IPS DF 19.7 (cell line): ENCODE measurements around the gene MED31.
A peak's percentile ranks its signal among the peaks of the same experiment; 100 is the strongest.
"Not testable (repeated sequence)": the region's sequence is repeated elsewhere in the genome, so short reads cannot be mapped to it uniquely, and the experiment has no call there.

ENCODE experiments used
- DNase-seq: peaks from one replicate; pipeline ENCODE4 v3.0.0-alpha.2; 2013; ENCODE audit warnings: low read depth, low spot score

The MED31 gene

DNA sequence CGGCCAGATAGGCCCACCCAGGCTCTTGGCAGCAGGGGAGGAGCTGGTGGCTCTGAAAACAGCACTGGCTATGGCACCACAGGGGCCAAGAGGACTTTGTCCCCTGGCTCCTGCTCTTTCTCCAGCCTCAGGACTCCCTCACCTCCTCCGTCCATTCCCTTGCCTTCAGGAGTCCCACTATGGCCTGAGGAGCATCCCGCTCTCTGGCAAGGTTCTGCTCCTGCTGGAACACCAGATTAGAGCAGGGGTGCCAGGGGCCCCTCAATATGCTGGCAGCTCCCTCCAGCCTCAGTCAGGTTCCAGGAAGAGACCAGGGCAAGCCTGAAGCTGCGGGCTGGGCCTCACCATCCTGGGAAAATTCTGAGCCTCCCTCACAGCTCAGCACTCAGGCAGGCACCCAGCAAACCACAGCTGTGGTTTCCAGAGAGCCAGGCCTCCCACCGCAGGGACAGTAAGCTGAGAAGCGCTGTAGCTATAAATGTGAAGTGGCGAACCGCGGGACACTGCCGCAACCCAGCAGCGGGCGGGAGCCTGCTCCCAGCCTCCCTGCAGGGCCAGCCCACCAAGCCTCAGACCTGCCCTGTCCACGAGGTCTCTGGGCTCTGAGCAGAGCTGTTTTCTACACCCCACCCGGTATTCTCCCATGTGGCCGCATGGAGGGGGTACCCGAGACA, 25.9 kb upstream of the MED31 start:
- DNase-seq: no peak

DNA sequence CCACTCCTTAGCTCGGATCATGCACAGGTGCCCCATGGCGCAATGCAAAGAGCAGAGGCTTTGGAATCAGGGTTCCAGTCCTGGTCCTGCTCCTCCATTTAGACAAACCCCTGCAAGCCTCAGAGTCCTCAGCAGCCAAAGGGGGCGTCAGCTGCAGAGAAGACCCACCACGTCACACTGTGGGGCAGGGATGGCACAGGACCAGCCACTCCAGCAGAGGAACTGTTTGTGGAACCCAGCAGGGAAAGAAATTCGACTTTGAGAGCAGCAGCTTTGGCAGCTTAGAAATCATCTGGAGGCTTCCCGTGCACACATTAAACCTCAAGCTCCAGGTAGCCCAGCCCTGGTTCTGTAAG, 25.4 kb upstream of the MED31 start:
- no peak for DNase-seq

DNA sequence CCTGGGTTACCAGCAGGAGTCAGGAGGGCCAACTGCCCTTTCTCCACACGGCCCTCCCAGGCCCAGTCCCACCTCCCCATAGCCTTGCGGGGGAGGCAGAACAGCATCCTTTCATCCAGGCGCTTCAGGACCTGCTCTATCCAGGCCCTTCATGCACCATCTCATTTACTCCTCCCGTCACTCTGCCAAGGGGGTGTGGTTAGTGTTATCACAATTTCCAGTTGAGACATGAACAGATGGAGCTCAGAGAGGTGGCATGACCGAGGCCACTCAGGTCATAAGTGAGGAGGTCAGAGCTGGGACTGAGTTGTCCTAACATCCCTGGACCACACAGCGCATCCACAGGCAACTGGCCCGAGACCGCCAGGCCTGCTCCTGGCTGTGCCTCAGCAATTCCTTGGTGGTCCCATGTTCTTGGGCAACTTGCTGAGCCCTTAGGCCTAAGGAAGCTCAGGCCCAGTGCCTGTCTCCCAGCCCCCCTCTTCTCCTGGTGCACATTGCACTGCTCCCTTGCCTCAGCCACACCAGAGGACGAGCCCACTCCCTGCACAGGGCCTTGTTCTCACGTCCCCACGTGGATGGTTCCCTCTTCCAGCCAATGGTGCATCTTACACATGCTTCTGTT, 23.9 kb upstream of the MED31 start:
- no peak for DNase-seq

DNA sequence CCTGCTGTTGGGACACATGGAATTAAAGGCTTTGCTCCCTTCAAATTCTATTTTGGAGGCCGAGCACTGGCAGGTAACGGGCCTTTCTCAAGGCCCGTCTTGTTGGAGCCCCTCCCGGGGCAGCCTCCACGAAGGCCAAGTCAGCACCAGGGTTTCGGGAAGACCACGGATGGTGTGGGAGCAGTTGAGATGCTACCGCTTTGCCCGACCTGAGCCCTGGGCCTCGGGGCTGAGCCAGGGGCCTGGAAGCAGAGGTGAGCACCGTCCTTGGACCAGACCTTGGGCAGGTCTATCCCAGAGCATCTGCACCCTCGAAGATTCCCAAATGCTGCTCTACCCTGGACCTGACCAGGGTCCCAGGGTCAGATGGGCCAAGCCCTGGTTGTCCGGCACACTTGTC, 23.2 kb upstream of the MED31 start:
- DNase-seq: no peak

DNA sequence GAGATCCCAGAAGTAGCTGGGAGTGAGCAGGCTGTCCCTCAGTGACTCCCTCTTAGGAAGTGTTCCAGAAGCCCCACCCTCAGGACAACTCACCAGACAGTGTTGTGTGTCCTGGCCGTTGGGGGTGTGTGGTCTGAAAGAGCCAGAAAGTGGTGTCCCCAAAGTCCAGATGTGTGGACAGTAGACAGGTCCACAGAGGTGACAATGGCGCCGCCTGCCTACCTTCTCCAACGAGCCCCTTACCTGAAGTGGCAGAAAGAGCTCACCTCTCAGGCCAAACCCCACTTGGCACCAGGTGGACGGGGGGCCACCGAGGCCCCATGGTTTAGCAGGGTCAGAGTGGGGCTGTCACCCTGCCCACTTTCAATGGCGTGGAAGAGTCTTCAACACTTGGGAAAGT, 20.0 kb upstream of the MED31 start:
- no peak for DNase-seq

DNA sequence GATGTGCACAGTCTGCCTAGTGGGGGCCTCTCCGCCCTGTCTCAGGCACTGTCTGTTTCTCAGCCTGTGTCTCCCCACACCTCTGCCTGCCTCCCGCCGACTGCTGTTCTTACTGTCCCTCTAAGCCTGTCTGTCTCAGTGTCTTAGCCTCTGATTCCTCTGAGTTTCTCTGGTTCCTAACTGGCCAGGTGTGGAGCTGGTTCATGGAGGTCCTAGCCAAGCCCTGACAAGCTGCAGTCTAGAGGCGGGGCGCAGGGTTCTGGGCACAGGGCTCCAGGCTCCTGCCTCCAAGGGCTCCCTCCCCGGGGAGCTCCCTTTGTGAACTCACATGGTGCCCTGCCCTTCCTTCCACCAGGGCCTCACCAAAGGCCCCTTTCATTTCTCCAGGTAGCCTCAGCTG, 19.6 kb upstream of the MED31 start:
- DNase-seq: no peak

DNA sequence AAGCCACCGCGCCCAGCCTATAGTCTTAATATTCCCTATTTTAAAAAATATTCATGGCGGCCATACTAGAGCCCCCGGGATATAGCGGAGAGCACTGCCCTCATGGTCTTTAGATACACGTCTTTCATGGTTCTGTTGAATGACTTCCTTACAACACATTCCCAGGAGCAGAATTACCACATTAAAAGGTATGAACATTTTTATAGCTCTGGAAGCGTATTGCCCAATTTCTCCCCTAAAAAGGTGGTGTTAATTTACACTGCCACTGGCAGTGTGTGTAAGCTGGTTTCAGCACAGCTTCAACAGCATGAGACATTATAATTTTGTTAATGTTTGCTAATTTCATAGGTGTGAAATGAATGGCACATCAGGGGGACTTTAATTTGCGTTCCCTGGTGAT, 19.2 kb upstream of the MED31 start:
- DNase-seq: no peak

DNA sequence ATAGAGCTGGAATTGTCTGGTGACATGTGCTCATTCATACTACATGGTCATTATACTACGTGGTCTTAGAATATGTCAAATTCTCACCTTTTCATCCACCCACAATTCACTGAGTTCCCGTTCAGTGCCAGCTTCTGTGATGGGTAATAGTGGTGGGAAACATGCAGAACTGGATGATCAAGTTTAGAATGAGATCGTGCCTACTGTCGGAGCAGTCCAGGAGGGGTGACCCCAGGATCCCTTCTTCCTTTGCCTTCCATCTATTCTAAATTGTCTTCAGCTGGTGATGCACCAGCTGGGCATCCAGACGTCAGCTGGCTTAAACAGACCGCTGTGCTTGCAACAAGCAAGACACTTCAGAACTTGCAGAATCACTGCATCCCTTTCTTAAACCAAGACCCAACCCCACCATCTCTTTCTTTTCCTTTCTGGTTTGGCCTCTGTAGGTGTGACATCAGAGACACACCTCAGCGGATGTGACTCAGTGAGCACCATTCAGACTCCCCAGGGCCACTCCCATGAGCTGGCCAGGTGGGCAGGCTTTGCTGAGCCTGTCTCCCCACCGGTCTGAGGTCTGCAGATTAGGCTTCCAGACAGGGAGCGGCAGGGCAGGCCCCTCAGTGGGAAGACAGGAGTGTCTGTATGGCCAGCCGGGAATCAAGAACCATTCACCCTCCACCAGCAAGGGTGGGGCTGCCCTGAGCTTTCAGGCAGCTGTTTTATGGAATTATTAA, 18.2 kb upstream of the MED31 start:
- no peak for DNase-seq

DNA sequence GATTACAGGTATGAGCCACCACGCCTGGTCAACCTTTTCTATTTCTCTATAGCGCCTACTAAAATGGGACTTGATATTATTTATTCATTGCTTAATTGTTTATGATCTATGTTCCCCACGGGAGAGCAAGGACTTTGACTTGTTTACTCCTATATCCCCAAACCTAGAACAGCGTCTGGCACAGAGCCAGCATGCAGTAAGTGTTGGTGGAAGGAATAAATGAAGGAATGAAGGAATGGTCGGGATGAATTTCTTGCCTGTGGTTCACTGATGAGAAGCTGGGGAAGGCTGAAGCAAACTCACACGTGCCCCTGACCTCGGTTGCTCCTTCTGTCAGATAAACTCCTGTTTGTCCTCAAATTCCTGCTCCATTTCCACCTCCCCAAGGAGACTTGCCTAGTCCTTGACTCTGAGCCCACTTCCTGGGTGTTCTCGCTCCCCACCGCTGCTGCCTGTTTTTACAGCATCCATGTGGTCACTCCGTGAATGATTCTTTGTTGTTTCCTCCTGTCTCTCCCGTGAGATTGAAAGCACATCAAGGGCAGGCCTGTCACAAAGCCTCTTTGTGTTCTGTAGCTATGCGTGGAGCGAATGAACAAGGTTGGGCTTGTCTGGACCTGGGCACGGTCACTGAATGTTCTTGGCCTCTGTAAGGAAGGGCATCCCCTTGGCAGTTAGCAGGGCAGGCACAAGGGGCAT, 17.5 kb upstream of the MED31 start:
- DNase-seq: no peak

DNA sequence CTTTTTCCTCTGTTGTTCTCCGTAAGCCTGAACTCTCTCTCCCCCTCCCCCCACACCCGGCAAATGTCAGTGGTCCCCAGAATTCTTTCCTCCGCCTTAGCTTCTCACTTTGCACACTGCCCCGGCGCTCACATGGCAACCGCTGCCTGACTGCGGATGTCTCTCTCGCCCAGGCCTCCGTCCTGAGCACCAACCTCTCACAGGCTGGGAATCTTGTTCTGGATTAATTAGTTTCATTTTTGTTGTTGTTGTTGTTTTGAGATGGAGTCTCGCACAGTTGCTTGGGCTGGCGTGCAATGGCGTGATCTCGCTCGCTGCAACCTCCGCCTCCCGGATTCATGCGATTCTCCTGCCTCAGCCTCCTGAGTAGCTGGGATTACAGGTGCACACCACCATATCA, 16.8 kb upstream of the MED31 start:
- DNase-seq: no peak

DNA sequence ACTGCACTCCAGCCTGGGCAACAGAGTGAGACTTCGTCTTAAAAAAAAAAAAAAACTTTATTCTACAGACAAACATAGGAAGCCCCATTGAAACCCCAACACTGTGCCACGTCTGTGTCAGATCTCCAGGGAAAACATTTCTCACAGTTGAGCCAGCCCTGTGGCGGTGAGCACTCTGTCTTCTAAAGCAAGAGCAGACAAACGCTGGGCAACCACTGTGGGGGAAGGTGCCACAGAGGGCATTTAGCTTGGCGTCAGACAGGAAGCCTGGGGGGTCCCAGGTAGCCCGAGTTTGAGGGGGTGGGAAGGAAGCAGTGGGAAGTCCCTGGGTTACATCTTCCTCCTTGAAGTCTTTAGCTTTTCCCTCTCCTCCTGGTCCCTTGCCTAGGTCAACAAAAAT, 16.1 kb upstream of the MED31 start:
- DNase-seq: no peak

DNA sequence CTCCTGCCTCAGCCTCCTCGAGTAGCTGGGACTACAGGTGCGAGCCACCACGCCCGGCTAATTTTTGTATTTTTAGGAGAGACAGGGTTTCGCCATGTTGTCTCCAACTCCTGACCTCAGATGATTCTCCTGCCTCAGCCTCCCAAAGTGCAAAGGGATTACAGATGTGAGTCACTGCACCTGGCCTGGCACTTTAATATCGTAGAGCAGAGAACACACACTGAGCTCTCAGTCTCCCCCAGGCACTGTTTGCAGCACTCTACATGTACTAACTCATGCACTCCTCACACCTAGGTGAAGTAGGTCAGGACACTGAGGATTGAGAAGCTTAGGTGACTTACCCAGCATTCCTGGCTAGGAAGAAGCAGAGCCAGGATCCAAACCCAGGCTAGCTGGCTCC, 15.2 kb upstream of the MED31 start:
- no peak for DNase-seq

DNA sequence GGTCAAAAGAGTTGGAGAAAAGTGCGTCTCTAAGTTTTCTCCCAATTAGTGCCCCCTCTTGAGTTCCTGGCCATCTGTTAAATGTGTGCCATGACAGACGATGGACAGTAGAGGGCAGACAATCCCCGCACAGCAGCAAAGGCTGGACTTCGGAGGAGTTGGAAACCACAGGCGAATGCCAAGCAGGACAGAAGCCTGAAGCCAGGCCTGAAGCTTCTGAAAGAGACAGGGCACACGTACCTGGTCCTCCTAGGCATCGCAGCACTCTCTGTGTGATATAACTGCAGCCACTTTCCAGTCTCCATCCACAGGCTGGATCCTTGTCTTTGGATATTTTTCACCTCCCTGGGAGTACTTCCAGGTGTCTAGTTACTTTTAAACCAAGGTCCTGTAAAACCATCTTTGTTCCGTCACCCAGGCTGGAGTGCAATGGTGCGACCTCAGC, 14.7 kb upstream of the MED31 start:
- peak; percentile 63 for DNase-seq

DNA sequence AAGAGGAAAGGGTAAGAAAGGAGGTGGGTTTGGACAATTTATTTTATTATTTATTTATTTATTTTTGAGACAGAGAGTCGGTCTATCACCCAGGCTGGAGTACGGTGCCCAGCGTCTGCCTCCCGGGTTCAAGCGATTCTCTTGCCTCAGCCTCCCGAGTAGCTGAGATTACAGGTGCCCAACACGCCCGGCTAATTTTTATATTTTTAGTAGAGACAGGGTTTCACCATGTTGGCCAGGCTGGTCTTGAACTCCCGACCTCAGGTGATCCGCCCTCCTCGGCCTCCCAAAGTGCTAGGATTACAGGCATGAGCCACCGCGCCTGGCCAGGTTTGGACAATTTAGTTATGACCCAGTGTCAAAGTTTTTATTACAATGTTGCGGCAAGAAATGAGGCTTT, 11.8 kb upstream of the MED31 start:
- DNase-seq: not testable (repeated sequence)

DNA sequence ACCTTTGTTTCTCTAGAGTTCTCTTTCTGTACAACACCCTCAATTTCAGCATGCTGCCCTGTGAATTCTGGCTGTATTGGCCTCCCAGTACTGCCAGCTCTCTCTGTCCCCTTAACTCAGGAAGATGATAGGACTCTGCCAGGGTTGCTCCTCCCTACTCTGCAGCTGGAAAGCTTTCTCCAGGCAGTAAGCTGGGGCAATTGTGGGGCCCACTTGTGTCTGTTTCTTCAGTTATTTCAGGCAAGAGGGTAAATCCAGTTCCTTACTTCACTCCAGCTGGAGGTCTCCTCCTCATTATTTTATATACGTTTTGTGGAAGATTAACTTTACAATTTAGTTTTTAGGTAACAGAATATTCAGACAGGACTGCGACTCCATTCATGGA, 10.1 kb upstream of the MED31 start:
- no peak for DNase-seq

DNA sequence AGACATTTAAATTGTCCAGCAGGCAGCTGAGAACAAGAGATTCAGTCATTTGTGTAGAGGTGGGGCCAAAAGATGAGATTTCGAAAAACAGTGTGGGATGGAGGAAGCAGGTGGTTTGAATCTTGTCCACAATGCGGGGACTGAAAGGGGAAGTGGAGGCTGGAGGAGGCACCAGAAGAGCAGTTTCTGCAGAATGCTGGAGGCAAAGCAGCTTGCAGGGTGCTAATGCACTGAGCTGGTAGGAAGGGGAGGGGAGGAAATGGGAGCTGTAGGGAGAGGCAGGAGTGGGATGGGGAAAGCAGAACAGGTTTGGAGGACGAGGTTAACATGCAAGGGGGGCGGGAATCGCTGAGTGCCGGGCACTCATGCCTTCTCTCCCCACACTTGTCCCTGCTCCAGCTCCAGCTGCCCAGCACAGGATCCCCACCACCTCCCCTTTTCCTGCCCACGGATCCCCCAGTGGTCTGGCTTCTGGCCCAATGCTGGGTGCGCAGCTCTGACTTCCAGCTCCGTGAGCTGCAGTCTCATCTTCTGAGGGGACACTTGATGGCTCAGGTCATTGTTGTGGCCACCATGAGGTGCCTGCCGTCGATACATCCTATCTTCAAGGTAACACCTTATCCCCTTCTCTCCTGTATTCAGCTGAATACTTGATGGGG, 9.5 kb upstream of the MED31 start:
- no peak for DNase-seq

DNA sequence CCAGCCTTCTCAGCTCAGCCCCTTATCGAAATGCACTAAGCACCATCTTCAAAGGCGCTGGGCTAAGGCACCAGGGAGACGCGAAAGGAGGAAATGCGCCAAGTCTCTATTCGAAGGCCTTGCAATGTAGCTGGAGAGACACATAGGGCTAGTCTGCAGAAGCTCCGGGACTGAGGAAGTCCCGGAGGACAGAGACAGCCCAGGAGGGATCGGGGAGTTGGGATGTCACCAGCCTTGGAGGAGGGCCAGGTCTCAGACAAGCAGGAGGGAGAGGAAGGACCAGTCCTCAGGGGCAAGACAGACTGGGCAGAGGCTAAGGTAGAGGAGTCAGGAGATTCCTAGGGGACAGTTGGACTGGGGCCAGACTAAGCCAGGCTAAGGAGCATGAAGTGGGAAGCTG, 8.7 kb upstream of the MED31 start:
- DNase-seq: no peak

DNA sequence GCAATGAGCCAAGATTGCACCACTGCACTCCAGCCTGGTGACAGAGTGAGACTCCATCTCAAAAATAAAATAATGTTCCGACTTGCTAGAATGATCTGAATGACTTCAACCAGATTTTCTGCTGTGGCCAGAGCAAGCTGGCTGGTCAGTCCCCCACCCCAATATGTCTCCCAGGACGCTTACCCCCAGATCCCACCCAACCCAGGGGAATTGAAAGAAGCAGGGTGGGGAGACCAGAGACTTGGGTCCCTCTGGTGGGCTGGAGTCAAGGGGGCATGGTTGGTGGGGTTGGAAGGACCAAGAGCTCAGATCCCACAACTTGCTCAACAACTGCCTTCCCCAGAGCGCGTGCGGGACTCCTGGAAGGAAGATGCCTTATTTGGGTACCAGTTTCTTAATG, 7.0 kb upstream of the MED31 start:
- DNase-seq: not testable (repeated sequence)

DNA sequence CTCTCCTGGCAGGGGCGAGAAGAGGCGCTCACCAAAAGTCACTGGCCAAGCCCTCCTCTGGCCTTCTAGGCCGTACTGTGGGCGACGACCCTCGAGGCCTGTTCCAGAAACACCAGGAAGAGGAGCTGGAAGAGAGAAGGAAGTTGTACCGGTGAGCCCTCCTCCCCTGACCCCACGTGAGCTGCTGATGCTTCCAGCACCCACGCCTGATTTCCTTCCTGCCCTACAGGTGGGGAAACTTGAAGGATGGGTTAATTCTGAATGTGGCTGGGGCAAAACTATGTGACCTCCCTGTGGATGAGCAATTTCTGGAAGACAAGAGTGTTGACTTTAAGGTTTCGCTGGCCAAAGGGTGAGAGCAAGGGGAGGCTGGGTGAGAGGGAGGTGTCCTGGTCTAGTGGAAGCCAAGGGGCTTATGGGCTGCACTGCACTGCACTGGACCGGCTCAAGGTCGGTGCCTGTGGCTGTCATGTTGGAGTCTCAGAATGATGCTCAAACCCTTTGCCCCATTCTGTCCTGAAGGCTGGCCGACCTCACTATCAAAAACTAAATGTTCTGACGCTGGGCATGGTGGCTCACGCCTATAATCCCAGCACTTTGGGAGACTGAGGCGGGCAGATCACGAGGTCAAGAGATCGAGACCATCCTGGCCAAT, 6.4 kb upstream of the MED31 start:
- DNase-seq: no peak

DNA sequence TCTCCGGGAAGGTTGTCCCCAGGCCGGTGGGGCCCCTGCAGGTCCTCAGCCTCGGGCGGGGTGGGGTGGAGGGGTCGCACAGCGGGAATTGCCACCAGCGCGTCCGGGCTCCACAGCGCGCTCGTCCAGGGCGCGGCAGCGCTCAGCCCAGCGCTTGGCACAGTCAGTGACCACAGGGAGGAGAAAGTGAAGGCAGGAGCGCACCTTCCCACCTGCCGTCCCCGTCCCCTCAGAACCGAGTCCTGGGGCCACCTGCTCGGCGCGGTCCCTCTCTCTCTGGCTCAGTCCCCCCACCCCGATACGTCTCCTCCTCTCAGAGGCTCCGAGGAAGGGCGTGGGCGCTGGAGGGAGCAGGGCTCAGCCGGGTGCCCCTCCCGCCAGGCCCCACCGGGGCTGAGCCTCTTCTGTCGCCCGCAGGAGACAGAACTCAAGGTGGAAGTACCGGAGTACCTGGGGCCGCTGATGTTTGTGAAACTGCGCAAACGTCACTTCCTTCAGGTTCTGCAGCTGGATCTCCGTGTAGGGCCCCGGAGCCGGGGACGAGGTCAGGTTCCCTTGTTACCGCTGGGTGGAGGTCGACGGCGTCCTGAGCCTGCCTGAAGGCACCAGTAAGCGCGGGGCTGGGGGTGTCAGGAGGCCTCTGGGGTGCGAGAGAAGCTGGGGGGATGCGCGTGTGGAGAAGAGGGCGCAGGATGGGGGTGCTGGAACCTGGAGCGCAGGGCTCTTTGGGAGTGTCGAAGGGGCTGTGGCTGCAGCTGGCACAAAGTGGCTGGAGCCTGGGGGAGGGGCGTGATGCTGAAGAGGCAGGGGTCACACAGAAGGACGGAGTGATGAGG, 5.6 kb upstream of the MED31 start:
- not testable (repeated sequence) for DNase-seq
